HFFc6 (cell line): ENCODE measurements around the gene ATOSB. TPM values are rescaled to one million over a fixed set of nuclear protein-coding genes. Genes with fewer than 3 reads are reported as not detected.

Source experiments
- DNase-seq: peaks from one replicate; pipeline ENCODE4 v3.0.0-alpha.2; 2018
- H3K27ac Mint-ChIP-seq: 2 replicates; pipeline ENCODE4 v1.8.0; 2020; ENCODE audit warnings: mild to moderate bottlenecking, mixed read lengths
- H3K27me3 Mint-ChIP-seq: 2 replicates; pipeline ENCODE4 v1.8.0; 2021; ENCODE audit warnings: mild to moderate bottlenecking, moderate library complexity, mixed read lengths; ENCODE audit not compliant: insufficient read depth
- H3K36me3 Mint-ChIP-seq: 2 replicates; pipeline ENCODE4 v1.8.0; 2021; ENCODE audit warnings: low read depth, mixed read lengths
- H3K4me1 Mint-ChIP-seq: 2 replicates; pipeline ENCODE4 v1.8.0; 2020; ENCODE audit warnings: low read depth, mixed read lengths
- H3K4me3 Mint-ChIP-seq: 2 replicates; pipeline ENCODE4 v1.8.0; 2020; ENCODE audit warnings: mild to moderate bottlenecking, moderate library complexity, mixed read lengths
- H3K9me3 Mint-ChIP-seq: 2 replicates; pipeline ENCODE4 v1.8.0; 2020; ENCODE audit warnings: mild to moderate bottlenecking, mixed read lengths
- total RNA-seq, 6 experiments: library from RNA; stranded (reverse); fragmentation: NEBNext Ultra II Directional; extraction: Animal tissue kit (Norgen Biotek cat#: 25700); gene quantifications; 2 replicates in 1 of 6; 3 replicates in 5 of 6; pipeline ENCODE4 v1.2.3, GENCODE V29; 2021
- TF ChIP-seq, protein P1 (sequence below): fragments of 200-600 bp; sonication (generic); IDR thresholded peaks from 2 replicates; pipeline ENCODE4 v1.5.0; 2021; ENCODE audit warnings: antibody characterized with exemption, mild to moderate bottlenecking

The ATOSB gene
- total RNA-seq, 6 experiments from 2014 or later: 45.9 to 56.5 (median 49.5) TPM

DNA sequence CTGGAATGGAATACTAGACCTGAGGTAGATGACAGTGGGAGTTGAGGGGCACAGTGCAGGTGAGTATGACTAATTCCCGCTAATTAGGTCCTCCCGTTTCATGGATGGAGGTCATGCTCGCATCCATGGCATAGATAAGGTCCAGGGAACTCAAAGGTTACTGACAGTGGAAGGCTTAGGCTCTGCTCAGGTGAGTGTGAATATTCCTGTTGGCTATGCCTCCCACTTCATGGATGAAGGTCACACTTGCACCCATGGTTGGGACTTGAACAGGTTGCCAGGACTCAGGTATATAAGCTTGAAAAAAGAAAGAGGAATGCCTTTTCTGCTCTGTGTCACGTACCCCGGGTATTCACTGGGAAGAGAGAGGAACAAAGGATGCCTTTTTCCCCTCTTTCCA is 26.4 kb upstream of the ATOSB start:
- H3K36me3 Mint-ChIP-seq: peaks cover 19% of the 10 kb centered on the region
- DNase-seq: no peak
- TF ChIP-seq, protein P1, sequence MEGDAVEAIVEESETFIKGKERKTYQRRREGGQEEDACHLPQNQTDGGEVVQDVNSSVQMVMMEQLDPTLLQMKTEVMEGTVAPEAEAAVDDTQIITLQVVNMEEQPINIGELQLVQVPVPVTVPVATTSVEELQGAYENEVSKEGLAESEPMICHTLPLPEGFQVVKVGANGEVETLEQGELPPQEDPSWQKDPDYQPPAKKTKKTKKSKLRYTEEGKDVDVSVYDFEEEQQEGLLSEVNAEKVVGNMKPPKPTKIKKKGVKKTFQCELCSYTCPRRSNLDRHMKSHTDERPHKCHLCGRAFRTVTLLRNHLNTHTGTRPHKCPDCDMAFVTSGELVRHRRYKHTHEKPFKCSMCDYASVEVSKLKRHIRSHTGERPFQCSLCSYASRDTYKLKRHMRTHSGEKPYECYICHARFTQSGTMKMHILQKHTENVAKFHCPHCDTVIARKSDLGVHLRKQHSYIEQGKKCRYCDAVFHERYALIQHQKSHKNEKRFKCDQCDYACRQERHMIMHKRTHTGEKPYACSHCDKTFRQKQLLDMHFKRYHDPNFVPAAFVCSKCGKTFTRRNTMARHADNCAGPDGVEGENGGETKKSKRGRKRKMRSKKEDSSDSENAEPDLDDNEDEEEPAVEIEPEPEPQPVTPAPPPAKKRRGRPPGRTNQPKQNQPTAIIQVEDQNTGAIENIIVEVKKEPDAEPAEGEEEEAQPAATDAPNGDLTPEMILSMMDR: no peak
- no peak overlapping the region for H3K27ac Mint-ChIP-seq
- H3K9me3 Mint-ChIP-seq: peaks cover 60% of the 10 kb centered on the region
- H3K4me3 Mint-ChIP-seq: no peak overlapping the region
- H3K27me3 Mint-ChIP-seq: no peaks in the 10 kb centered on the region; the same call in 1 of the 2 replicates
- peaks cover 2% of the 10 kb centered on the region; the same call in 1 of the 2 replicates for H3K4me1 Mint-ChIP-seq

DNA sequence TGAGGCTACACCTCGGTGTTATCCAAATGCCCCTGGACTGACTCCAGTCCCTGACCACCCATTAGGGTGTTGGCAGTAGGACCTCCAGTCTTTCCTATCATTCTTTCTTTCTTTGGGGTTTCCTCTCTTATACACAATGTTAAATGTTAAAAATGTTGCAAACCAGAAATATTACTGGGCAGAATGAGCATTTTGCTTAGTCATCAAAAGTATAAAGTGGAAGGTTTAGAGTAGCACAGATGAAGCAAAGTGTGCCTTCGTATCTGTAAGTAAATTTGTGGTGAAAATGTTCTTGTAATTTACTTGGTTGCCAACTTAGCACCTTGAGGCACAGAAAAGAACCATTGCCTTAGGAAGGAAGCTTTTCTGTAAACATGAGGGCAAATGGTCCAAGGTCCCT is 24.4 kb upstream of the ATOSB start:
- H3K27me3 Mint-ChIP-seq: peaks cover 3% of the 10 kb centered on the region; the same call in 1 of the 2 replicates
- TF ChIP-seq, protein P1: no peak
- no peak for DNase-seq
- H3K36me3 Mint-ChIP-seq: peaks cover 17% of the 10 kb centered on the region
- peaks cover 52% of the 10 kb centered on the region for H3K9me3 Mint-ChIP-seq
- H3K27ac Mint-ChIP-seq: no peak overlapping the region
- no peak overlapping the region; the same call in 1 of the 2 replicates for H3K4me3 Mint-ChIP-seq
- H3K4me1 Mint-ChIP-seq: peaks cover 6% of the 10 kb centered on the region; the same call in 1 of the 2 replicates

DNA sequence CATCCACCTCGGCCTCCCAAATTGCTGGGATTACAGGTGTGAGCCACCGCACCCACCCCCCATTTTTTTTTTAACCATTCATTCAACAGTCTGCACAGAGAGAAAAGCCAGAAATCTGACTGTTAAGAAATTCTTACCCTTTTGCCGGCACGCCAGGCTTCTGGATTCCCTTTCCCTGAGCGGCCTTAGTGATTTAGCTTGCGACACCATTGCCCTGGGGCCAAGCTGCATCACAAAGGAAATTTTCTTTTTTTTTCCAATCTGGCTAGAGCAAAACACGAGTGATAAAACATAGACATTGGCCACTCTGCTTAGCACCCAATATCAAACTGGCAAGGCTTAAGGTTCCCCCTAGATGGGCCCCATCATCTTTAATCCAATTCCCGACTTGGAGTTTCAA is 21.2 kb upstream of the ATOSB start:
- Mint-ChIP-seq H3K4me1 (peaks cover 6% of the 10 kb centered on the region; the same call in 1 of the 2 replicates), H3K4me3 (peak overlapping the region; percentile 12; the same call in 1 of the 2 replicates), H3K9me3 (peaks cover 28% of the 10 kb centered on the region), H3K36me3 (peaks cover 11% of the 10 kb centered on the region), H3K27me3 (peaks cover 3% of the 10 kb centered on the region; the same call in 1 of the 2 replicates), H3K27ac (no peak overlapping the region)
- TF ChIP-seq, protein P1: no peak
- DNase-seq: no peak

DNA sequence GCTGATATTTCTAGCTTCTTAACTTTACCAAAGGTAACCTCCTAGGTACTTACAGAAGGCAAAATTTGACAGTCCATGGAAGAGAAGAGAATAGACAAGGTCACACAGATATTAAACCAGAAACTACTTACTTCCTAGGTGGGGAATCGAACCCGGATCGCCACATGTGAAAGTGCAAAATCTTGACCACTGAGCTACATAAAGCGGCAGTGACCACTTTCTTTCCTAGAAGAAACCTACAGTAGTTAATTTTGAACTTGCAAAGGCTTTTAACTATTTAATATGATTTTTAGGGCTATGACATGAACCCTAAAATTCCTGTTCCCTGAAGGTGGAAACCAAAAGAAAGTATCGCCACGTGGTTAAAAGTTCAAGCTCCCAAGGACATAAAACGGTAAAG is 20.3 kb upstream of the ATOSB start:
- peaks cover 24% of the 10 kb centered on the region for H3K9me3 Mint-ChIP-seq
- H3K36me3 Mint-ChIP-seq: peaks cover 9% of the 10 kb centered on the region; the same call in 1 of the 2 replicates
- DNase-seq: no peak
- H3K27me3 Mint-ChIP-seq: peaks cover 3% of the 10 kb centered on the region; the same call in 1 of the 2 replicates
- H3K27ac Mint-ChIP-seq: no peak overlapping the region
- peaks cover 6% of the 10 kb centered on the region; the same call in 1 of the 2 replicates for H3K4me1 Mint-ChIP-seq
- TF ChIP-seq, protein P1: no peak
- no peak overlapping the region for H3K4me3 Mint-ChIP-seq

DNA sequence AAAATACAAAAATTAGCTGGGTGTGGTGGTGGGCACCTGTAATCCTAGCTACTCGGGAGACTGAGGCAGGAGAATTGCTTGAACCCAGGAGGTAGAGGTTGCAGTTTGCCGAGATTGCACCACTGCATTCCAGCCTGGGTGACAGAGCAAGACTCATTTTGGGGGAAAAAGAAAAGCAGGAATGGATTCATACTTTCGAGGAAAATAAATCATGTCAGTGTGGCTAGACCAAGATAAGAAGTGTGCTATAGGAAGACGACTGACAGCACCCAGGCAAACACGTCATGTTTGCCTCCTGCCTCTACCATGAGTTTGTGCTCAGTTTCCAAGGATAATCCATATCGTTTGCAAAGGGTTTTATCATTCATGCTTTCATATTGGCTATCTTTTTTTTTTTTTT is 19.3 kb upstream of the ATOSB start:
- Mint-ChIP-seq H3K4me1 (peaks cover 6% of the 10 kb centered on the region; the same call in 1 of the 2 replicates), H3K36me3 (peaks cover 1% of the 10 kb centered on the region; the same call in 1 of the 2 replicates), H3K4me3 (no peak overlapping the region), H3K9me3 (peaks cover 13% of the 10 kb centered on the region), H3K27me3 (peaks cover 3% of the 10 kb centered on the region; the same call in 1 of the 2 replicates), H3K27ac (no peak overlapping the region)
- no peak for DNase-seq
- TF ChIP-seq, protein P1: no peak
